Activated B cell treated with CpG ODN at 0.5 μM for 24 hours (primary cell): ENCODE data around the gene ABI2. TPM values are rescaled to one million over a fixed set of nuclear protein-coding genes. Genes with fewer than 3 reads are reported as not detected.
"Not testable (repeated sequence)": the region's sequence is repeated elsewhere in the genome, so short reads cannot be mapped to it uniquely, and the experiment has no call there.

Experiments
- ATAC-seq: fragments of 200-7000 bp; cut with Tn5 transposase; one replicate; pipeline ENCODE4 v1.10.0; 2021; ENCODE audit warnings: low read depth, mild to moderate bottlenecking, moderate library complexity
- CTCF ChIA-PET: fragments of 350-600 bp; sonication (Branson Sonifier 250); formaldehyde crosslinking; loops from one replicate; lab custom pipeline; 2021; ENCODE audit warnings: antibody characterized with exemption; lab: Charles Lee
- POLR2A ChIA-PET: fragments of 350-600 bp; sonication (Branson Sonifier 250); formaldehyde crosslinking; loops from one replicate; lab custom pipeline; 2021; ENCODE audit warnings: antibody characterized with exemption; lab: Charles Lee
- DNase-seq: peaks from one replicate; pipeline ENCODE4 v3.0.0; 2022
- H3K27ac Mint-ChIP-seq: one replicate; pipeline ENCODE4 v1.8.0; 2020; ENCODE audit warnings: mixed read lengths
- H3K27me3 Mint-ChIP-seq: one replicate; pipeline ENCODE4 v1.8.0; 2021; ENCODE audit warnings: mixed read lengths
- H3K36me3 Mint-ChIP-seq: one replicate; pipeline ENCODE4 v1.8.0; 2021; ENCODE audit warnings: low read depth, mixed read lengths
- H3K4me1 Mint-ChIP-seq: one replicate; pipeline ENCODE4 v1.8.0; 2021; ENCODE audit warnings: mixed read lengths
- H3K4me3 Mint-ChIP-seq: one replicate; pipeline ENCODE4 v1.8.0; 2020; ENCODE audit warnings: mild to moderate bottlenecking, mixed read lengths
- H3K9me3 Mint-ChIP-seq: one replicate; pipeline ENCODE4 v1.8.0; 2020; ENCODE audit warnings: mixed read lengths
- intact Hi-C: fragments of 100-400 bp; cut with micrococcal nuclease; formaldehyde crosslinking; loops from one replicate; pipeline ENCODE4 v1.15.1; 2024
- total RNA-seq: library from RNA; stranded (reverse); gene quantifications from 2 replicates; pipeline ENCODE4 v1.2.3, GENCODE V29; 2022
- TF ChIP-seq, protein P1 (sequence below): fragments of 200-600 bp; IDR thresholded peaks from one replicate; pipeline ENCODE4 v1.8.0; 2022; ENCODE audit warnings: antibody characterized with exemption, mild to moderate bottlenecking

Gene ABI2
- total RNA-seq, 1 donor from 2014 or later, result 17.3 TPM

DNA sequence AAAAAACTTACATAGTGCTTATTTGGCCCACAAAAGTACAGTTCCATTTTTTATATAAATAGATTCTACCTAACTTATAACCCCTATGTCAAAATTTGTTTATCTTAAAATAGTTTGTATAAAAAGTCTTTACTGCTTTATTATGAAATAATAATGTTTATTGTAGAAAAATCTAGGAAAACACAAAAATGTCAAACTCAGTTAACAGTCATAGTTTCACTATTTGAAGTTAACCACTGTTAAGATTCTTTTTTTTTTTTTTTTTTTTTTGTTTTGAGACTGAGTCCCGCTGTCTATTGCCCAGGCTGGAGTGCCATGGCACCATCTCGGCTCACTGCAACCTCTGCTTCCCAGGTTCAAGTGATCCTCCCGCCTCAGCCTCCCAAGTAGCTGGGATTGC lies 26.5 kb upstream of the ABI2 start:
- TF ChIP-seq, protein P1, sequence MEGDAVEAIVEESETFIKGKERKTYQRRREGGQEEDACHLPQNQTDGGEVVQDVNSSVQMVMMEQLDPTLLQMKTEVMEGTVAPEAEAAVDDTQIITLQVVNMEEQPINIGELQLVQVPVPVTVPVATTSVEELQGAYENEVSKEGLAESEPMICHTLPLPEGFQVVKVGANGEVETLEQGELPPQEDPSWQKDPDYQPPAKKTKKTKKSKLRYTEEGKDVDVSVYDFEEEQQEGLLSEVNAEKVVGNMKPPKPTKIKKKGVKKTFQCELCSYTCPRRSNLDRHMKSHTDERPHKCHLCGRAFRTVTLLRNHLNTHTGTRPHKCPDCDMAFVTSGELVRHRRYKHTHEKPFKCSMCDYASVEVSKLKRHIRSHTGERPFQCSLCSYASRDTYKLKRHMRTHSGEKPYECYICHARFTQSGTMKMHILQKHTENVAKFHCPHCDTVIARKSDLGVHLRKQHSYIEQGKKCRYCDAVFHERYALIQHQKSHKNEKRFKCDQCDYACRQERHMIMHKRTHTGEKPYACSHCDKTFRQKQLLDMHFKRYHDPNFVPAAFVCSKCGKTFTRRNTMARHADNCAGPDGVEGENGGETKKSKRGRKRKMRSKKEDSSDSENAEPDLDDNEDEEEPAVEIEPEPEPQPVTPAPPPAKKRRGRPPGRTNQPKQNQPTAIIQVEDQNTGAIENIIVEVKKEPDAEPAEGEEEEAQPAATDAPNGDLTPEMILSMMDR, result no peak
- POLR2A ChIA-PET, result no interaction called here
- Mint-ChIP-seq H3K27me3 (no peaks in the 10 kb centered on the region), H3K36me3 (peaks cover 36% of the 10 kb centered on the region), H3K27ac (no peak overlapping the region), H3K9me3 (no peaks in the 10 kb centered on the region), H3K4me3 (no peak overlapping the region), H3K4me1 (no peaks in the 10 kb centered on the region)
- DNase-seq (no peak), ATAC-seq (no peak)
- CTCF ChIA-PET, result no interaction called here
- intact Hi-C loops, result no loop called here

GRCh38 chr2:203302586-203302985 lies 25.6 kb upstream of the ABI2 start:
- ATAC-seq, H3K27ac Mint-ChIP-seq, CTCF ChIA-PET, H3K4me1 Mint-ChIP-seq, H3K4me3 Mint-ChIP-seq, H3K9me3 Mint-ChIP-seq, POLR2A ChIA-PET, H3K27me3 Mint-ChIP-seq, intact Hi-C loops, DNase-seq: not testable (repeated sequence)
- peaks cover 35% of the 10 kb centered on the region for H3K36me3 Mint-ChIP-seq

DNA sequence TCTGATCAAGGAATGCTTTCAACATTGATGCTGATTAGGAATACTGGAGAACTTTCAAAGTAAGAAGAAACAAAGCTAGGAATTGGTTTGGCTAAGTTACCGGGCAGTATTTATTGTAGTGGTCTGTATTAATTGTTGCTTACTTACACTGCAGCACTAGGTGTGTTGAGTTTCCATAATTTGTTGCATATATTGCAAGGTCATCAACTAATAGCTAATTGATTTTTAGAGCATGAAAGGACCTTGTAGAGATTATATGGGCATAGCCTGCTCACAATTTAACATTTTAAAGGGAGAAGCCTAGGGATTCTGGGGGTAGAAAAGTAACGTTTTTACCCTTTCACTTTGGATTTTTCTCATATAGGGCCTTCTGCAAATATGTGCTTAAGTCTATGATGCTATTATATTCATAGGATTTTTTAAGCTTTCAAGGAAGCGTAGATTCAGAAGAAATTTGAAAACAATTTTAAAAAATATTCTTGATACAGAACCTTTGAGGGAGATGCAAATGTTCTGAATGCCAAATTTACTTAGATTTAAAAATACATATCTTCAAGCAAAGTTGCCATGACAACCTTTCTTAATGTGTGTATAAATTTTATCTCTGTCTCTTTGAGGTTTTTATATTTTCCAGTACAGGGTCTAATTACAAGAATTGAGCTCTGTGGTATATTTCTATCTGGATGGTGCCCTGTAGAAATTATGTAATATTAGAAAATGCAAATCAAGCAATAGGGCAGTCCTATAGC lies 17.3 kb upstream of the ABI2 start:
- DNase-seq (no peak), ATAC-seq (no peak)
- Mint-ChIP-seq H3K4me3 (no peak overlapping the region), H3K4me1 (no peaks in the 10 kb centered on the region), H3K27me3 (no peaks in the 10 kb centered on the region), H3K36me3 (peaks cover 23% of the 10 kb centered on the region), H3K9me3 (peaks cover 2% of the 10 kb centered on the region), H3K27ac (no peak overlapping the region)
- ChIA-PET CTCF (interaction anchor here (0.6 kb wide), 1 partner anchor 133 kb away, joined by 4 read pairs; no protein-coding TSS in a partner anchor), POLR2A (interaction anchor here (0.7 kb wide), 1 partner anchor 16 kb away, joined by 3 read pairs; no protein-coding TSS in a partner anchor)
- intact Hi-C loops, result no loop called here
- TF ChIP-seq, protein P1, result no peak

DNA sequence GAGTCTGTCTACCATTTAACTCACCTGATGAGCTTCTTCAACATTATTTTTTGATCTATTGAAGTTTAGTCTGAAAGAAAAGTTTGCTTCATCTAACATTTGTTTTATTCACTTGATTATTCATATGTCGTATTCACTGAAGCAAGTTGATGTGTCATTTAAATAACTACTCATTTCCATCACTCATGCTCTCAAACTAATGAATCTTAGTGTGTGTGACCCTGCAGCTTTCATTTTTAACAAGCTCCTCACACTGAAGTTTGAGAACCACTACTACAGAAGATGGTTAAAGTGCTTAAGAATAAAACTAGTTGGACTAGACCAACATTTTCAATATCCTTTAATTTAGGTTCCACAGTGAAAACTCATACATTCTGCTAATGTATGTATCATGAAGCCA lies 1.8 kb upstream of the ABI2 start:
- no peak overlapping the region for H3K4me3 Mint-ChIP-seq
- POLR2A ChIA-PET, result interaction anchor here (0.6 to 0.8 kb wide), 2 partner anchors 16 to 479 kb away, joined by 3 read pairs; no protein-coding TSS in a partner anchor
- H3K36me3 Mint-ChIP-seq, result peaks cover 6% of the 10 kb centered on the region
- H3K4me1 Mint-ChIP-seq, result peaks cover 15% of the 10 kb centered on the region
- CTCF ChIA-PET, result no interaction called here
- intact Hi-C loops, result loop anchor here (10.0 kb wide), 1 partner anchor 412 kb away; the partner anchor contains the start of genes CARF and WDR12
- TF ChIP-seq, protein P1, result no peak
- H3K9me3 Mint-ChIP-seq, result no peaks in the 10 kb centered on the region
- no peak overlapping the region for H3K27ac Mint-ChIP-seq
- no peak for DNase-seq
- no peaks in the 10 kb centered on the region for H3K27me3 Mint-ChIP-seq
- ATAC-seq, result no peak

DNA sequence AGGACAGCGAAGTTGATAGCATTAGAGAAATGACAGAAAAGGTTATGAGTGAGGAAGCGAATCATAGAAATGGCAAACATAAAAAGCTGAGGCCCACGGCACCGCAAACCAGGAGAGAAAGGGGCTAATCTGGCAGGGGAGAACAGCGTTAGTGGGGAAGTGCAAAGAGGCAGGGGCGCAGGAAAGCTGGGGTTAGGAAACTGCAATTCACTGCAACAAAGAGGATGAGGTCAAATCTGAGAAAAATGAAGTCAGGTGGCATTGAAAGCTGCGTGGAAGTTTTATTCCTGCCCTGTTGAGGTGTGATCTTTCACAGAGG lies 653 bp upstream of the ABI2 start:
- Mint-ChIP-seq H3K27me3 (no peaks in the 10 kb centered on the region), H3K36me3 (peaks cover 6% of the 10 kb centered on the region), H3K4me1 (peaks cover 15% of the 10 kb centered on the region), H3K9me3 (no peaks in the 10 kb centered on the region), H3K4me3 (peak overlapping the region; percentile 86), H3K27ac (peak overlapping the region; percentile 76)
- ChIA-PET CTCF (no interaction called here), POLR2A (interaction anchor here (1.7 kb wide), 1 partner anchor 88 kb away, joined by 10 read pairs; the partner anchor contains the start of gene CYP20A1)
- DNase-seq (no peak), ATAC-seq (no peak)
- intact Hi-C loops, result loop anchor here (10.0 kb wide), 1 partner anchor 413 kb away; the partner anchor contains the start of genes CARF and WDR12
- TF ChIP-seq, protein P1, result no peak
